ENCODE measurements around the gene IGSF22. TPM values are rescaled to one million over a fixed set of nuclear protein-coding genes. Genes with fewer than 3 reads are reported as not detected.

Gene IGSF22
- total RNA-seq, 1 experiment from 2014 or later, result 0.52 TPM

DNA sequence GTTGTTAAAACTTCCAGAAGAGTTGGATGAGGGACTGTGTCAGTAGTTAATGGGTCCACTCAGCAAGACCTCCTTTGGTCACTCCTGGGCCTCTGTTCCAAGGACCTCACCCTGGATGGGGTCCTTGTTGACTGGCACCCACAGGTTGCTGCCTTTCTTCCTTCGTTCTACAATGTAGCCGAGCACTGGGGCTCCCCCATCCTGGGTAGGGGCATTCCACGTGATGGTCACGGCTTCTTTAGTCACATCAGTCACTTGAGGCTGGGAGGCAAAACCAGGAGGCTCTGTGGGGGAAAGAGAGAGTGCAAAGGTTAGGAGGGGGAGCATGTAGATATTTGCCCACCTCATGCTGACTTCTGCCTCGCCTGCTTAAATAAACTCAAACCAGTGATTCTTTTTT, 15.4 kb downstream of the IGSF22 start:
- Mint-ChIP-seq H3K4me1 (peaks cover 6% of the 10 kb centered on the region), H3K27ac (no peak overlapping the region), H3K4me3 (no peak overlapping the region), H3K36me3 (no peaks in the 10 kb centered on the region), H3K9me3 (no peaks in the 10 kb centered on the region), H3K27me3 (ENCODE audit: low read depth) (peaks cover 48% of the 10 kb centered on the region)
- no peak for DNase-seq (ENCODE audit: low spot score)
- CTCF ChIA-PET, result no interaction called here
- ATAC-seq, result no peak
- POLR2A ChIA-PET, result no interaction called here
- no peak for TF ChIP-seq NR1H2 (CRISPR knock-in tag; IDR thresholded peaks at IDR 0.05)
- TF ChIP-seq, protein P1, sequence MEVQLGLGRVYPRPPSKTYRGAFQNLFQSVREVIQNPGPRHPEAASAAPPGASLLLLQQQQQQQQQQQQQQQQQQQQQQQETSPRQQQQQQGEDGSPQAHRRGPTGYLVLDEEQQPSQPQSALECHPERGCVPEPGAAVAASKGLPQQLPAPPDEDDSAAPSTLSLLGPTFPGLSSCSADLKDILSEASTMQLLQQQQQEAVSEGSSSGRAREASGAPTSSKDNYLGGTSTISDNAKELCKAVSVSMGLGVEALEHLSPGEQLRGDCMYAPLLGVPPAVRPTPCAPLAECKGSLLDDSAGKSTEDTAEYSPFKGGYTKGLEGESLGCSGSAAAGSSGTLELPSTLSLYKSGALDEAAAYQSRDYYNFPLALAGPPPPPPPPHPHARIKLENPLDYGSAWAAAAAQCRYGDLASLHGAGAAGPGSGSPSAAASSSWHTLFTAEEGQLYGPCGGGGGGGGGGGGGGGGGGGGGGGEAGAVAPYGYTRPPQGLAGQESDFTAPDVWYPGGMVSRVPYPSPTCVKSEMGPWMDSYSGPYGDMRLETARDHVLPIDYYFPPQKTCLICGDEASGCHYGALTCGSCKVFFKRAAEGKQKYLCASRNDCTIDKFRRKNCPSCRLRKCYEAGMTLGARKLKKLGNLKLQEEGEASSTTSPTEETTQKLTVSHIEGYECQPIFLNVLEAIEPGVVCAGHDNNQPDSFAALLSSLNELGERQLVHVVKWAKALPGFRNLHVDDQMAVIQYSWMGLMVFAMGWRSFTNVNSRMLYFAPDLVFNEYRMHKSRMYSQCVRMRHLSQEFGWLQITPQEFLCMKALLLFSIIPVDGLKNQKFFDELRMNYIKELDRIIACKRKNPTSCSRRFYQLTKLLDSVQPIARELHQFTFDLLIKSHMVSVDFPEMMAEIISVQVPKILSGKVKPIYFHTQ (CRISPR knock-in tag; IDR thresholded peaks at IDR 0.05), result no peak
- no peak for TF ChIP-seq E2F1 (CRISPR knock-in tag; IDR thresholded peaks at IDR 0.05)
- no peak for TF ChIP-seq RELA (CRISPR knock-in tag; IDR thresholded peaks at IDR 0.05; ENCODE audit: borderline replicate concordance)
- no peak for TF ChIP-seq ELF4 (CRISPR knock-in tag; IDR thresholded peaks at IDR 0.05; ENCODE audit: low read depth)
- TF ChIP-seq IRF1 (CRISPR knock-in tag; IDR thresholded peaks at IDR 0.05), result no peak
- no peak for TF ChIP-seq FOXP1 (CRISPR knock-in tag; IDR thresholded peaks at IDR 0.05; ENCODE audit: borderline replicate concordance)
- TF ChIP-seq NR3C1 (CRISPR knock-in tag; conservative IDR thresholded peaks at IDR 0.05; ENCODE audit: low read depth), result no peak
- TF ChIP-seq RORB (CRISPR knock-in tag; IDR thresholded peaks at IDR 0.05), result no peak
- TF ChIP-seq KAT7 (CRISPR knock-in tag; IDR thresholded peaks at IDR 0.05; ENCODE audit: borderline replicate concordance), result no peak
- TF ChIP-seq ZNF263 (CRISPR knock-in tag; IDR thresholded peaks at IDR 0.05; ENCODE audit: low read depth), result no peak
- no peak for TF ChIP-seq PRRX2 (CRISPR knock-in tag; IDR thresholded peaks at IDR 0.05)

DNA sequence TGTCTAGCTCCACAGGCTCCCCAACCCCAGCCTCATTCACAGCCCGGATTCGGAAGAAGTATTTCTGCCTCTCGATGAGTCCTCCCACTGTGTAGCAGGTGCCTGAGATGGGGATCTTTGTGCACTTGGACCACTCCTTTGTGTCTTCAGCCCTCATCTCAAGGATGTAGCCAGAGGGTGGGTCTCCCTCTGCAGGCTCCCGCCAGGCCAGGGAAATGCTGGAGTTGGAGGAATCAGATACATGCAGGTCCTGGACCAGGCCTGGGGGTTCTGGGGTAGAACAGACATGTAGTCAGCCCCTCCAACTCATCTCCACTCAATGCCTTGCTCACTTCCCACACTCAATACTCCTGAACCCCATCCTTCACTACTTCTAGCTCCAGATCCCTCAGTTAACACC, 16.6 kb downstream of the IGSF22 start:
- Mint-ChIP-seq H3K4me1 (peaks cover 13% of the 10 kb centered on the region), H3K27ac (no peak overlapping the region), H3K27me3 (ENCODE audit: low read depth) (peaks cover 51% of the 10 kb centered on the region), H3K4me3 (no peak overlapping the region), H3K9me3 (no peaks in the 10 kb centered on the region), H3K36me3 (no peaks in the 10 kb centered on the region)
- DNase-seq (ENCODE audit: low spot score) (no peak), ATAC-seq (no peak)
- CTCF ChIA-PET, result no interaction called here
- POLR2A ChIA-PET, result no interaction called here
- TF ChIP-seq, protein P2, sequence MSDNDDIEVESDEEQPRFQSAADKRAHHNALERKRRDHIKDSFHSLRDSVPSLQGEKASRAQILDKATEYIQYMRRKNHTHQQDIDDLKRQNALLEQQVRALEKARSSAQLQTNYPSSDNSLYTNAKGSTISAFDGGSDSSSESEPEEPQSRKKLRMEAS (CRISPR knock-in tag; IDR thresholded peaks at IDR 0.05), result no peak
- TF ChIP-seq, protein P3, sequence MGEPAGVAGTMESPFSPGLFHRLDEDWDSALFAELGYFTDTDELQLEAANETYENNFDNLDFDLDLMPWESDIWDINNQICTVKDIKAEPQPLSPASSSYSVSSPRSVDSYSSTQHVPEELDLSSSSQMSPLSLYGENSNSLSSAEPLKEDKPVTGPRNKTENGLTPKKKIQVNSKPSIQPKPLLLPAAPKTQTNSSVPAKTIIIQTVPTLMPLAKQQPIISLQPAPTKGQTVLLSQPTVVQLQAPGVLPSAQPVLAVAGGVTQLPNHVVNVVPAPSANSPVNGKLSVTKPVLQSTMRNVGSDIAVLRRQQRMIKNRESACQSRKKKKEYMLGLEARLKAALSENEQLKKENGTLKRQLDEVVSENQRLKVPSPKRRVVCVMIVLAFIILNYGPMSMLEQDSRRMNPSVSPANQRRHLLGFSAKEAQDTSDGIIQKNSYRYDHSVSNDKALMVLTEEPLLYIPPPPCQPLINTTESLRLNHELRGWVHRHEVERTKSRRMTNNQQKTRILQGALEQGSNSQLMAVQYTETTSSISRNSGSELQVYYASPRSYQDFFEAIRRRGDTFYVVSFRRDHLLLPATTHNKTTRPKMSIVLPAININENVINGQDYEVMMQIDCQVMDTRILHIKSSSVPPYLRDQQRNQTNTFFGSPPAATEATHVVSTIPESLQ (CRISPR knock-in tag; IDR thresholded peaks at IDR 0.05), result no peak
- TF ChIP-seq JUN (CRISPR knock-in tag; IDR thresholded peaks at IDR 0.05), result no peak
- TF ChIP-seq ZNF396 (CRISPR knock-in tag; IDR thresholded peaks at IDR 0.05; ENCODE audit: borderline replicate concordance), result no peak
- TF ChIP-seq, protein P4, sequence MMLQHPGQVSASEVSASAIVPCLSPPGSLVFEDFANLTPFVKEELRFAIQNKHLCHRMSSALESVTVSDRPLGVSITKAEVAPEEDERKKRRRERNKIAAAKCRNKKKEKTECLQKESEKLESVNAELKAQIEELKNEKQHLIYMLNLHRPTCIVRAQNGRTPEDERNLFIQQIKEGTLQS (CRISPR knock-in tag; conservative IDR thresholded peaks at IDR 0.05), result no peak
- no peak for TF ChIP-seq OVOL2 (CRISPR knock-in tag; IDR thresholded peaks at IDR 0.05; ENCODE audit: borderline replicate concordance)
- no peak for TF ChIP-seq ZNF532 (CRISPR knock-in tag; IDR thresholded peaks at IDR 0.05; ENCODE audit: borderline replicate concordance)
- no peak for TF ChIP-seq MLX (CRISPR knock-in tag; IDR thresholded peaks at IDR 0.05)
- no peak for TF ChIP-seq GRHL2 (CRISPR knock-in tag; IDR thresholded peaks at IDR 0.05; ENCODE audit: insufficient replicate concordance, severe bottlenecking)
- TF ChIP-seq NFE2L1 (CRISPR knock-in tag; IDR thresholded peaks at IDR 0.05), result no peak
- no peak for TF ChIP-seq CREM (CRISPR knock-in tag; IDR thresholded peaks at IDR 0.05)
